ENCODE data around the gene WNT7A.

WNT7A gene

DNA sequence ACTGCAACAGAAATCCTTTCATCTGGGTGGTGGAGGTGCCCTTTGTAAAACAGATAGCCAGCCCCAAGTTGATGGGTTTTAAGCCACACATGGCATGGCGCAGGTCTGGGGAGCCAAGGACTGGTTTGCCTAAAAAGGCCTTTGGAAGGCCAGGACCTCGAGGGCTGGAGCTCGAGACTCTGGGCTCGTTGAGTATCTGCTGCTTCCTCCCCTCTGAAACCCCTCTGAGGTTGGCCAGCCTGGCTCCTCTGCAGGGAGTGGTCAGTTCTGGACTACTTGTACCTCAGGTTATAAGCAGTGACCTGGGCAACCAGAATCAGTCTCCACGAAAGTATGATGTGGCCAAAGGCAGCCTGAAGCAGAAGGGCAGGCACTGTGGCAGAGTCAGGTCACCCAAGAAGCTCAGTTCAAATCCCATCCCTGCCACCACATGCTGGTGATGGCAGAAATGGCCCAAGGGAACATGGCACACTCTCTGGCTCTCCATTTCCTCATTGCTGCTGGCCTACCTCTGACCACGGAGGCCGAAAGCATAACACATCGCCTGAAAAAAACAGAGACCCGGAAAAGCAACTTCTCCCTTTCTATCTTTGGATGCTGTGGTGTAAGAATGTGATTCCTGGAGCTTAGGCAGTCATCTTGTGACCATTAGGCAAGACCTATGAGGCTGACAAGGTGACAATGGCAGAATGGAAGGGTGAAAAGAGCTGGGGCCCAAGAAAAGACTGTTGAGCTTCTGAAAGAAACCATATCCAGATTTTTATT lies 51.2 kb downstream of the WNT7A start:
- Histone ChIP-seq H3K4me1 (ENCODE audit: control insufficient read depth in 1 of 2, insufficient read depth in 2 of 2, low read length in 2 of 2) (peaks cover 6 to 11% of the 10 kb centered on the region in 2 experiments), H3K9ac (ENCODE audit: low read length) (no peak overlapping the region), H2BK5ac (ENCODE audit: low read depth, low read length, poor library complexity) (no peak overlapping the region), H3K9me3 (ENCODE audit: insufficient read depth, low read depth, low read length) (peaks cover 2% of the 10 kb centered on the region), H2AFZ (ENCODE audit: insufficient read depth, low read length, poor library complexity) (no peak overlapping the region), H4K12ac (ENCODE audit: low read depth, low read length) (no peak overlapping the region), H3K79me1 (ENCODE audit: low read length) (no peaks in the 10 kb centered on the region), H3K23ac (ENCODE audit: low read length) (no peak overlapping the region), H2BK120ac (ENCODE audit: insufficient read depth, low read length, poor library complexity) (no peak overlapping the region), H2AK5ac (ENCODE audit: low read length) (no peak overlapping the region), H3K14ac (ENCODE audit: low read length) (no peak overlapping the region), H4K8ac (ENCODE audit: low read depth, low read length) (no peak overlapping the region), H3K79me2 (ENCODE audit: control insufficient read depth, insufficient read depth, low read length, poor library complexity) (no peaks in the 10 kb centered on the region), H3K36me3 (ENCODE audit: control insufficient read depth in 1 of 2, insufficient read depth in 2 of 2, low read length in 2 of 2) (no peaks in the 10 kb centered on the region), H4K91ac (ENCODE audit: low read depth, low read length) (no peak overlapping the region), H3K18ac (ENCODE audit: low read length) (no peak overlapping the region), H3K4ac (ENCODE audit: low read depth, low read length) (no peak overlapping the region), H3K27me3 (ENCODE audit: insufficient read depth, low read length) (no peaks in the 10 kb centered on the region), H2BK12ac (ENCODE audit: low read length) (no peak overlapping the region), H3K4me2 (ENCODE audit: low read length) (no peak overlapping the region), H3K27ac (ENCODE audit: low read depth, low read length) (no peak overlapping the region), H3K4me3 (ENCODE audit: low read depth, low read length) (no peak overlapping the region)
- WGBS (ENCODE audit: extremely low coverage, insufficient coverage, insufficient read length), result no CpG with 5 or more reads among the region's 9 CpGs
- no peak for DNase-seq

DNA sequence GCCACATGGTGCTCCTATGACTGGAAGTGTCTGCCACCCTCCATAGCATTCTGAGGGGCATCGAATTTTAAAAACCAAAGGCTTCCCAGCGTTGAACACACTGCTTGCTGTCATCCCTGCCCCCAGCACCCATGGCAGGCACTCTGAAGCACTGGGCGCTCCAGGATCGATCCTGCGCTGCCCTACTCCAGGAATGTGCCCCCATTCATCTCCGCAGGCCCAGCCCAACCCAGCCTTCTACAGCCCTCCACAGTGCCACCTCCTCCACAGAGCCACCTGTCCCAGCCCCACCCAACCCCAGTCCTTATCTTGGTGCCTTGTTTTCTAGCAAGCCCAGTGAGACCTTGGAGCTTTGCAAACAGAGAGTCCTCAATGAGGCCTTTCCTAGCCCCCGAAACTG lies 52.2 kb downstream of the WNT7A start:
- H4K8ac ChIP-seq (ENCODE audit: low read depth, low read length), result no peak overlapping the region
- no peak overlapping the region for H2BK5ac ChIP-seq (ENCODE audit: low read depth, low read length, poor library complexity)
- H3K4me2 ChIP-seq (ENCODE audit: low read length), result no peak overlapping the region
- no peak overlapping the region for H3K4me3 ChIP-seq (ENCODE audit: low read depth, low read length)
- H2AK5ac ChIP-seq (ENCODE audit: low read length), result no peak overlapping the region
- no peak overlapping the region for H2AFZ ChIP-seq (ENCODE audit: insufficient read depth, low read length, poor library complexity)
- H3K9me3 ChIP-seq (ENCODE audit: insufficient read depth, low read depth, low read length), result no peaks in the 10 kb centered on the region
- H3K79me2 ChIP-seq (ENCODE audit: control insufficient read depth, insufficient read depth, low read length, poor library complexity), result no peaks in the 10 kb centered on the region
- H3K79me1 ChIP-seq (ENCODE audit: low read length), result no peaks in the 10 kb centered on the region
- H3K9ac ChIP-seq (ENCODE audit: low read length), result no peak overlapping the region
- no peak overlapping the region for H4K91ac ChIP-seq (ENCODE audit: low read depth, low read length)
- no CpG with 5 or more reads among the region's 7 CpGs for WGBS (ENCODE audit: extremely low coverage, insufficient coverage, insufficient read length)
- H4K12ac ChIP-seq (ENCODE audit: low read depth, low read length), result no peak overlapping the region
- no peak overlapping the region for H3K23ac ChIP-seq (ENCODE audit: low read length)
- H3K14ac ChIP-seq (ENCODE audit: low read length), result no peak overlapping the region
- no peak overlapping the region for H2BK120ac ChIP-seq (ENCODE audit: insufficient read depth, low read length, poor library complexity)
- no peak overlapping the region for H3K4ac ChIP-seq (ENCODE audit: low read depth, low read length)
- DNase-seq, result no peak
- H3K18ac ChIP-seq (ENCODE audit: low read length), result no peak overlapping the region
- no peak overlapping the region for H2BK12ac ChIP-seq (ENCODE audit: low read length)
- H3K27me3 ChIP-seq (ENCODE audit: insufficient read depth, low read length), result no peaks in the 10 kb centered on the region
- H3K4me1 ChIP-seq (ENCODE audit: control insufficient read depth in 1 of 2, insufficient read depth in 2 of 2, low read length in 2 of 2), result peaks cover 6 to 11% of the 10 kb centered on the region in 2 experiments
- no peaks in the 10 kb centered on the region for H3K36me3 ChIP-seq (ENCODE audit: control insufficient read depth in 1 of 2, insufficient read depth in 2 of 2, low read length in 2 of 2)
- no peak overlapping the region for H3K27ac ChIP-seq (ENCODE audit: low read depth, low read length)

DNA sequence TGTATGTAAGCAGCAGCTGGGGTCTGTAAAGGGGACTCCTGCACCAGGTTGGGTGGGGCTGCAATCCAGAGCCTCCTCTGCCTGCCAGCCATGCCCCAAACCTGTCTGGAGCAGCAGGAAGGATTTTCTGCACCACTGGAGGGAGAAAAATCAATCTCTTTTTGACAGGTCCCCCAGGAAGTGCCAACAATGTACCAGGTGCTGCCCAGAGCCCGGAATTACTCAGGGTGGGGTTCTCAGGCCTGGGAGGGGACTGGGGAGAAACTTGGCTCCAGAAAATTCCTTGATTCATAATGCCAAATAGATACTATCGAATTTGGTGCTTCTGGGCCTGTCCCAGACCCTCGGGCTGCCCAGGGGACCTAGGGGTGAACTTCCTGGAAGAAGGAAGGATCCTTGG lies 52.6 kb downstream of the WNT7A start:
- H4K91ac ChIP-seq (ENCODE audit: low read depth, low read length), result no peak overlapping the region
- no peak overlapping the region for H3K4me3 ChIP-seq (ENCODE audit: low read depth, low read length)
- no peak overlapping the region for H3K18ac ChIP-seq (ENCODE audit: low read length)
- H3K4ac ChIP-seq (ENCODE audit: low read depth, low read length), result no peak overlapping the region
- H2BK12ac ChIP-seq (ENCODE audit: low read length), result no peak overlapping the region
- no peak overlapping the region for H4K12ac ChIP-seq (ENCODE audit: low read depth, low read length)
- whole genome bisulfite sequencing (ENCODE audit: extremely low coverage, insufficient coverage, insufficient read length), result no CpG with 5 or more reads among the region's 3 CpGs
- no peaks in the 10 kb centered on the region for H3K36me3 ChIP-seq (ENCODE audit: control insufficient read depth in 1 of 2, insufficient read depth in 2 of 2, low read length in 2 of 2)
- H3K4me2 ChIP-seq (ENCODE audit: low read length), result no peak overlapping the region
- H3K9ac ChIP-seq (ENCODE audit: low read length), result no peak overlapping the region
- H3K79me1 ChIP-seq (ENCODE audit: low read length), result no peaks in the 10 kb centered on the region
- H3K79me2 ChIP-seq (ENCODE audit: control insufficient read depth, insufficient read depth, low read length, poor library complexity), result no peaks in the 10 kb centered on the region
- peaks cover 6 to 11% of the 10 kb centered on the region in 2 experiments for H3K4me1 ChIP-seq (ENCODE audit: control insufficient read depth in 1 of 2, insufficient read depth in 2 of 2, low read length in 2 of 2)
- no peak for DNase-seq
- no peak overlapping the region for H2AK5ac ChIP-seq (ENCODE audit: low read length)
- H3K23ac ChIP-seq (ENCODE audit: low read length), result no peak overlapping the region
- H2AFZ ChIP-seq (ENCODE audit: insufficient read depth, low read length, poor library complexity), result no peak overlapping the region
- no peak overlapping the region for H3K27ac ChIP-seq (ENCODE audit: low read depth, low read length)
- H3K27me3 ChIP-seq (ENCODE audit: insufficient read depth, low read length), result no peaks in the 10 kb centered on the region
- H2BK120ac ChIP-seq (ENCODE audit: insufficient read depth, low read length, poor library complexity), result no peak overlapping the region
- H4K8ac ChIP-seq (ENCODE audit: low read depth, low read length), result no peak overlapping the region
- no peak overlapping the region for H2BK5ac ChIP-seq (ENCODE audit: low read depth, low read length, poor library complexity)
- no peaks in the 10 kb centered on the region for H3K9me3 ChIP-seq (ENCODE audit: insufficient read depth, low read depth, low read length)
- no peak overlapping the region for H3K14ac ChIP-seq (ENCODE audit: low read length)

DNA sequence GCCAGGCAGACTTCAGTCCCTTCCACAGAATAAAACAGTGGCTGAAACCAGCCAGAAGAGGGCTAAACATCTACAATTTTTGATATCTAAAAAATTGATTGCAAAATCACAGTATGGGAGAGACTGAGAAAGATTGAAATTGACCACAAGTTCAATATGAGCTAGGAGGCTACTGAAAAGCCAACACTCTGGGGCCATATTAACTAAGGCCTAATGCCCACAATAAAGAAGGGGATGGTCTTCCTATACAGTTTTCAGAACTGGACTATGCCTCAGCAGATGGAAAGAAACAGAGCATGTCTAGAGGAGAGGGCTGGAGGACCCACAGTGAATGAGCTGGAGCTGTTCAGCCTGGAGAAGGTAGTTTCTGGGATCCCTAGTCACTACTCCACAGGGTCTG lies 53.2 kb downstream of the WNT7A start:
- H3K4me1 ChIP-seq (ENCODE audit: control insufficient read depth in 1 of 2, insufficient read depth in 2 of 2, low read length in 2 of 2), result peaks cover 6 to 11% of the 10 kb centered on the region in 2 experiments
- H2AK5ac ChIP-seq (ENCODE audit: low read length), result no peak overlapping the region
- no peaks in the 10 kb centered on the region for H3K36me3 ChIP-seq (ENCODE audit: control insufficient read depth in 1 of 2, insufficient read depth in 2 of 2, low read length in 2 of 2)
- H3K18ac ChIP-seq (ENCODE audit: low read length), result no peak overlapping the region
- H3K14ac ChIP-seq (ENCODE audit: low read length), result no peak overlapping the region
- no peaks in the 10 kb centered on the region for H3K9me3 ChIP-seq (ENCODE audit: insufficient read depth, low read depth, low read length)
- H4K12ac ChIP-seq (ENCODE audit: low read depth, low read length), result no peak overlapping the region
- H2BK5ac ChIP-seq (ENCODE audit: low read depth, low read length, poor library complexity), result no peak overlapping the region
- no peak overlapping the region for H3K23ac ChIP-seq (ENCODE audit: low read length)
- no peak overlapping the region for H3K4ac ChIP-seq (ENCODE audit: low read depth, low read length)
- H3K79me1 ChIP-seq (ENCODE audit: low read length), result no peaks in the 10 kb centered on the region
- no peak overlapping the region for H3K4me2 ChIP-seq (ENCODE audit: low read length)
- no peak overlapping the region for H2AFZ ChIP-seq (ENCODE audit: insufficient read depth, low read length, poor library complexity)
- no peak overlapping the region for H2BK120ac ChIP-seq (ENCODE audit: insufficient read depth, low read length, poor library complexity)
- H3K79me2 ChIP-seq (ENCODE audit: control insufficient read depth, insufficient read depth, low read length, poor library complexity), result no peaks in the 10 kb centered on the region
- no peak overlapping the region for H4K91ac ChIP-seq (ENCODE audit: low read depth, low read length)
- H3K4me3 ChIP-seq (ENCODE audit: low read depth, low read length), result no peak overlapping the region
- no peaks in the 10 kb centered on the region for H3K27me3 ChIP-seq (ENCODE audit: insufficient read depth, low read length)
- no peak overlapping the region for H3K9ac ChIP-seq (ENCODE audit: low read length)
- H4K8ac ChIP-seq (ENCODE audit: low read depth, low read length), result no peak overlapping the region
- H3K27ac ChIP-seq (ENCODE audit: low read depth, low read length), result no peak overlapping the region
- no peak for DNase-seq
- H2BK12ac ChIP-seq (ENCODE audit: low read length), result no peak overlapping the region
